ENCODE results near the gene SLC24A3. TPM values are rescaled to one million over a fixed set of nuclear protein-coding genes. Genes with fewer than 3 reads are reported as not detected.

Gene SLC24A3
- total and polyA plus RNA-seq, 2 experiments from 2014 or later: 0.81 to 2.5 TPM

DNA sequence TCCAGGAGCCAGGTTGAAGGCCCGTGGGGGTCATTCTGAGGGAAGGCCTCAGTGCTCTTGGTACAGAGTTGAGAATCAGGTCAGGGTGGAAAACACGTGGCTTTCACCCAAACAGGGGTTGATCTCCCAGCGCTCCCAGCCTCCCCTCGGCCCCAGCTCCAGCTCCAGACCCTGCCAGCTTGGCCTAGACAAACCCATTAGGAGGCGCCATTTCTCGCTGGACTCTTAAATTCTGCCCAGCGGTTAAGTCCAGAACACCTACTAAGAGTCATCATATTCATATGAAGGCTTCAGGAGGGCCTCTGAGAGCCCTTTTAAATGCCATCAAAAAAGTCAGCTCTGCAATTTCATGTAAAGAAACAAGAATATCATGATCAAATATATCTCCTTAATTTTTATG lies 387.6 kb downstream of the SLC24A3 start (continued):
- TF ChIP-seq, protein P1, sequence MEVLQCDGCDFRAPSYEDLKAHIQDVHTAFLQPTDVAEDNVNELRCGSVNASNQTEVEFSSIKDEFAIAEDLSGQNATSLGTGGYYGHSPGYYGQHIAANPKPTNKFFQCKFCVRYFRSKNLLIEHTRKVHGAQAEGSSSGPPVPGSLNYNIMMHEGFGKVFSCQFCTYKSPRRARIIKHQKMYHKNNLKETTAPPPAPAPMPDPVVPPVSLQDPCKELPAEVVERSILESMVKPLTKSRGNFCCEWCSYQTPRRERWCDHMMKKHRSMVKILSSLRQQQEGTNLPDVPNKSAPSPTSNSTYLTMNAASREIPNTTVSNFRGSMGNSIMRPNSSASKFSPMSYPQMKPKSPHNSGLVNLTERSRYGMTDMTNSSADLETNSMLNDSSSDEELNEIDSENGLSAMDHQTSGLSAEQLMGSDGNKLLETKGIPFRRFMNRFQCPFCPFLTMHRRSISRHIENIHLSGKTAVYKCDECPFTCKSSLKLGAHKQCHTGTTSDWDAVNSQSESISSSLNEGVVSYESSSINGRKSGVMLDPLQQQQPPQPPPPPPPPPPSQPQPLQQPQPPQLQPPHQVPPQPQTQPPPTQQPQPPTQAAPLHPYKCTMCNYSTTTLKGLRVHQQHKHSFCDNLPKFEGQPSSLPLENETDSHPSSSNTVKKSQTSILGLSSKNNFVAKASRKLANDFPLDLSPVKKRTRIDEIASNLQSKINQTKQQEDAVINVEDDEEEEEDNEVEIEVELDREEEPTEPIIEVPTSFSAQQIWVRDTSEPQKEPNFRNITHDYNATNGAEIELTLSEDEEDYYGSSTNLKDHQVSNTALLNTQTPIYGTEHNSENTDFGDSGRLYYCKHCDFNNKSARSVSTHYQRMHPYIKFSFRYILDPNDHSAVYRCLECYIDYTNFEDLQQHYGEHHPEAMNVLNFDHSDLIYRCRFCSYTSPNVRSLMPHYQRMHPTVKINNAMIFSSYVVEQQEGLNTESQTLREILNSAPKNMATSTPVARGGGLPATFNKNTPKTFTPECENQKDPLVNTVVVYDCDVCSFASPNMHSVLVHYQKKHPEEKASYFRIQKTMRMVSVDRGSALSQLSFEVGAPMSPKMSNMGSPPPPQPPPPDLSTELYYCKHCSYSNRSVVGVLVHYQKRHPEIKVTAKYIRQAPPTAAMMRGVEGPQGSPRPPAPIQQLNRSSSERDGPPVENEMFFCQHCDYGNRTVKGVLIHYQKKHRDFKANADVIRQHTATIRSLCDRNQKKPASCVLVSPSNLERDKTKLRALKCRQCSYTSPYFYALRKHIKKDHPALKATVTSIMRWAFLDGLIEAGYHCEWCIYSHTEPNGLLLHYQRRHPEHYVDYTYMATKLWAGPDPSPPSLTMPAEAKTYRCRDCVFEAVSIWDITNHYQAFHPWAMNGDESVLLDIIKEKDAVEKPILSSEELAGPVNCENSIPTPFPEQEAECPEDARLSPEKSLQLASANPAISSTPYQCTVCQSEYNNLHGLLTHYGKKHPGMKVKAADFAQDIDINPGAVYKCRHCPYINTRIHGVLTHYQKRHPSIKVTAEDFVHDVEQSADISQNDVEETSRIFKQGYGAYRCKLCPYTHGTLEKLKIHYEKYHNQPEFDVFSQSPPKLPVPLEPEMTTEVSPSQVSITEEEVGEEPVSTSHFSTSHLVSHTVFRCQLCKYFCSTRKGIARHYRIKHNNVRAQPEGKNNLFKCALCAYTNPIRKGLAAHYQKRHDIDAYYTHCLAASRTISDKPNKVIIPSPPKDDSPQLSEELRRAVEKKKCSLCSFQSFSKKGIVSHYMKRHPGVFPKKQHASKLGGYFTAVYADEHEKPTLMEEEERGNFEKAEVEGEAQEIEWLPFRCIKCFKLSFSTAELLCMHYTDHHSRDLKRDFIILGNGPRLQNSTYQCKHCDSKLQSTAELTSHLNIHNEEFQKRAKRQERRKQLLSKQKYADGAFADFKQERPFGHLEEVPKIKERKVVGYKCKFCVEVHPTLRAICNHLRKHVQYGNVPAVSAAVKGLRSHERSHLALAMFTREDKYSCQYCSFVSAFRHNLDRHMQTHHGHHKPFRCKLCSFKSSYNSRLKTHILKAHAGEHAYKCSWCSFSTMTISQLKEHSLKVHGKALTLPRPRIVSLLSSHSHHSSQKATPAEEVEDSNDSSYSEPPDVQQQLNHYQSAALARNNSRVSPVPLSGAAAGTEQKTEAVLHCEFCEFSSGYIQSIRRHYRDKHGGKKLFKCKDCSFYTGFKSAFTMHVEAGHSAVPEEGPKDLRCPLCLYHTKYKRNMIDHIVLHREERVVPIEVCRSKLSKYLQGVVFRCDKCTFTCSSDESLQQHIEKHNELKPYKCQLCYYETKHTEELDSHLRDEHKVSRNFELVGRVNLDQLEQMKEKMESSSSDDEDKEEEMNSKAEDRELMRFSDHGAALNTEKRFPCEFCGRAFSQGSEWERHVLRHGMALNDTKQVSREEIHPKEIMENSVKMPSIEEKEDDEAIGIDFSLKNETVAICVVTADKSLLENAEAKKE (CRISPR knock-in tag; IDR thresholded peaks at IDR 0.05): no peak
- TF ChIP-seq EZH2phosphoT487 (IDR thresholded peaks at IDR 0.05; ENCODE audit: unreplicated experiment) (no peak), ZNF114 (CRISPR knock-in tag; IDR thresholded peaks at IDR 0.05) (no peak)

DNA sequence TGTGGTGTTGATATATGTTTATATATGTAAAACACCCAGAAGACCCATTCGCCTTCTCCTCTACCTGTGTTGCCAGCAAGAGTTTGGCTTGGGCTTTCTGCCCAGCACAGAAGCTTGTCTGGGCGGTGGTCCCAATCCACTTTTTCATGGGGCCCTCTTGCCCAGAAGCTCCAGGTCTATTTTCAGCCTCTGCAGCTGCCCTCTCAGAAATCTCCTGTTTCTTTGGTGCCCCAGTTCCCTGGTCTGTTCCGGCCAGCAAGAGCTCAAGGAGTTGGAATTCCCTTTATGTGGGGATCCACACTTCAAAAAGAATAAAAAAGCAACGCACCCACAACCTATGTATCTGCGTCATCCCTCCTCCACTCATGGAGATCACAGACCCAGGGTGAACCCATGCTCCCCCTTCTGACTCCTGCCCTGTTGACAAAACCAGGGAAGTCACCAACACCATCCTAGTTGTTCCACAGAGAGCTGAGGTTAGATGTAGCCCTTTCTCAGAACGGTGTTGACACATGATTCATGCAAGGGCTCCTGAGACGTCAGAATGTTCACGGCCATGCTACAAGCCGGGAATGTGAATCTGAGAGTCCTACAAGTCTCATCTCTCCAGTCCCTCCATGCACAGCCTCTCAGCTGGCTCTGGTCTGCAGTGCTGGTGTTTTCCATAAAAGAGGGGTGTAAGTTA lies 388.8 kb downstream of the SLC24A3 start:
- Mint-ChIP-seq H3K9me3 (no peaks in the 10 kb centered on the region), H3K27ac (no peak overlapping the region), H3K36me3 (ENCODE audit: low read depth) (peaks cover 6% of the 10 kb centered on the region; the same call in 2 of the 3 replicates), H3K27me3 (ENCODE audit: insufficient read depth, low read depth, poor library complexity) (peaks cover 4% of the 10 kb centered on the region), H3K4me1 (peaks cover 17% of the 10 kb centered on the region), H3K4me3 (no peak overlapping the region)
- Histone ChIP-seq H4K20me1 (replicated peaks; ENCODE audit: insufficient read depth) (no peaks in the 10 kb centered on the region), H2AFZ (no peak overlapping the region), H3K27me3 (ENCODE audit: insufficient read depth) (no peaks in the 10 kb centered on the region), H3F3A (replicated peaks; ENCODE audit: low read depth) (no peaks in the 10 kb centered on the region), H3K79me2 (replicated peaks; ENCODE audit: insufficient read depth) (no peaks in the 10 kb centered on the region), H3K4me1 (ENCODE audit: insufficient read depth) (no peaks in the 10 kb centered on the region; the same call in 1 of the 2 replicates), H3K36me3 (ENCODE audit: insufficient read depth) (no peaks in the 10 kb centered on the region), H3K9me2 (ENCODE audit: insufficient read depth) (0 out of 2 replicates have a peak, but pooled peaks cover 5% of the 10 kb centered on the region), H3K4me3 (no peak overlapping the region), H3K27ac (ENCODE audit: low read depth) (no peak overlapping the region), H3K4me2 (no peak overlapping the region)
- ATAC-seq: no peak
- TF ChIP-seq, protein P2, sequence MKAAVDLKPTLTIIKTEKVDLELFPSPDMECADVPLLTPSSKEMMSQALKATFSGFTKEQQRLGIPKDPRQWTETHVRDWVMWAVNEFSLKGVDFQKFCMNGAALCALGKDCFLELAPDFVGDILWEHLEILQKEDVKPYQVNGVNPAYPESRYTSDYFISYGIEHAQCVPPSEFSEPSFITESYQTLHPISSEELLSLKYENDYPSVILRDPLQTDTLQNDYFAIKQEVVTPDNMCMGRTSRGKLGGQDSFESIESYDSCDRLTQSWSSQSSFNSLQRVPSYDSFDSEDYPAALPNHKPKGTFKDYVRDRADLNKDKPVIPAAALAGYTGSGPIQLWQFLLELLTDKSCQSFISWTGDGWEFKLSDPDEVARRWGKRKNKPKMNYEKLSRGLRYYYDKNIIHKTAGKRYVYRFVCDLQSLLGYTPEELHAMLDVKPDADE (IDR thresholded peaks at IDR 0.05): no peak
- TF ChIP-seq, protein P3, sequence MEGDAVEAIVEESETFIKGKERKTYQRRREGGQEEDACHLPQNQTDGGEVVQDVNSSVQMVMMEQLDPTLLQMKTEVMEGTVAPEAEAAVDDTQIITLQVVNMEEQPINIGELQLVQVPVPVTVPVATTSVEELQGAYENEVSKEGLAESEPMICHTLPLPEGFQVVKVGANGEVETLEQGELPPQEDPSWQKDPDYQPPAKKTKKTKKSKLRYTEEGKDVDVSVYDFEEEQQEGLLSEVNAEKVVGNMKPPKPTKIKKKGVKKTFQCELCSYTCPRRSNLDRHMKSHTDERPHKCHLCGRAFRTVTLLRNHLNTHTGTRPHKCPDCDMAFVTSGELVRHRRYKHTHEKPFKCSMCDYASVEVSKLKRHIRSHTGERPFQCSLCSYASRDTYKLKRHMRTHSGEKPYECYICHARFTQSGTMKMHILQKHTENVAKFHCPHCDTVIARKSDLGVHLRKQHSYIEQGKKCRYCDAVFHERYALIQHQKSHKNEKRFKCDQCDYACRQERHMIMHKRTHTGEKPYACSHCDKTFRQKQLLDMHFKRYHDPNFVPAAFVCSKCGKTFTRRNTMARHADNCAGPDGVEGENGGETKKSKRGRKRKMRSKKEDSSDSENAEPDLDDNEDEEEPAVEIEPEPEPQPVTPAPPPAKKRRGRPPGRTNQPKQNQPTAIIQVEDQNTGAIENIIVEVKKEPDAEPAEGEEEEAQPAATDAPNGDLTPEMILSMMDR (conservative IDR thresholded peaks at IDR 0.05; ENCODE audit: low read depth in 2 of 2): no peak
- TF ChIP-seq EZH2 (IDR thresholded peaks at IDR 0.05; ENCODE audit: low read depth, unreplicated experiment): no peak
- no peak for DNase-seq (ENCODE audit: low spot score)
